Small intestine (tissue), 7 donors: ENCODE measurements around the gene USP2. TPM values are rescaled to one million over a fixed set of nuclear protein-coding genes. Genes with fewer than 3 reads are reported as not detected.

ENCODE experiments used
- DNase-seq, 2 donors: peaks; one replicate each; pipeline versions ENCODE4 v3.0.0 to v3.0.0-alpha.2; 2013
- FAIRE-seq: peaks from 2 replicates; lab custom pipeline; 2012; peaks lifted over from hg19 to GRCh38; lab: Jason Lieb, UNC
- H3K27ac ChIP-seq, 3 donors: one replicate each; pipeline ENCODE4 v1.5.1; 2013; ENCODE audit warnings: low read length in 2 of 3, mild to moderate bottlenecking in 2 of 3, control low read depth in 1 of 3, inconsistent platforms in 1 of 3, low read depth in 1 of 3, moderate library complexity in 1 of 3
- H3K27me3 ChIP-seq, 3 donors: one replicate each; pipeline ENCODE4 v1.6.1; 2013; ENCODE audit warnings: low read length in 3 of 3, inconsistent platforms in 1 of 3; ENCODE audit not compliant: control insufficient read depth in 3 of 3, insufficient read depth in 3 of 3
- H3K36me3 ChIP-seq, 3 donors: one replicate each; pipeline ENCODE4 v1.6.1; 2013; ENCODE audit warnings: low read length in 3 of 3, inconsistent platforms in 1 of 3, low read depth in 1 of 3, mild to moderate bottlenecking in 1 of 3, moderate library complexity in 1 of 3; ENCODE audit not compliant: control insufficient read depth in 3 of 3, insufficient read depth in 2 of 3
- H3K4me1 ChIP-seq, 3 donors: one replicate each; pipeline ENCODE4 v1.6.1; 2013; ENCODE audit warnings: low read length in 2 of 3, inconsistent platforms in 1 of 3, low read depth in 1 of 3, mild to moderate bottlenecking in 1 of 3, moderate library complexity in 1 of 3; ENCODE audit not compliant: control insufficient read depth in 3 of 3, insufficient read depth in 2 of 3
- H3K4me3 ChIP-seq, 3 donors: one replicate each; pipeline ENCODE4 v1.5.1; 2013; ENCODE audit warnings: low read length in 3 of 3, control low read depth in 1 of 3, inconsistent platforms in 1 of 3, low read depth in 1 of 3, mild to moderate bottlenecking in 1 of 3, moderate library complexity in 1 of 3
- H3K9me3 ChIP-seq, 2 donors: one replicate each; pipeline ENCODE4 v1.6.1; 2013; ENCODE audit warnings: low read depth in 1 of 2, low read length in 1 of 2; ENCODE audit not compliant: control insufficient read depth in 2 of 2, insufficient read depth in 1 of 2
- WGBS, 3 donors: extraction: QIAGEN DNeasy Blood & Tissue Kit; methylation state at CpG; one replicate each; pipeline ENCODE4 v1.1.7; 2013; 5-methylcytosine and 5-hydroxymethylcytosine counted together
- polyA plus RNA-seq, 4 donors: library from polyadenylated mRNA; stranded (reverse) in 3 of 4; unstranded in 1 of 4; fragments of 200-250 nt in 3 of 4; fragments of 120-200 nt in 1 of 4; gene quantifications; one replicate each; pipeline versions ENCODE4 v1.2.1 to v1.2.3, GENCODE V29; 2013
- donor health status: healthy with polysubstance abuse.
- donor health status: control.
- donor health status: control.
- donor health status: Bipolar disorder and iron deficiency.
- donor health status: healthy.

Gene USP2
- polyA plus RNA-seq, 4 donors = 3.9 to 19.5 (median 10.3) TPM

- Histone ChIP-seq H3K9me3 (no peaks in the 10 kb centered on the region), H3K36me3 (no peaks in the 10 kb centered on the region), H3K4me1 (peaks cover 0 to 63% (median 12%) of the 10 kb centered on the region in 3 donors), H3K27me3 (no peaks in the 10 kb centered on the region), H3K4me3 (no peak overlapping the region), H3K27ac (no peak overlapping the region)
- FAIRE-seq = no peak
- DNase-seq = no peak
- 67 to 76% (median 69%) methylated on average over 23 of the region's 23 CpGs for WGBS, 3 donors
These were observed 8.2 kb downstream of the USP2 start for GRCh38 chr11:119373059-119373920.

GRCh38 chr11:119372260-119373058, 9.0 kb downstream of the USP2 start:
- H3K27ac ChIP-seq = no peak overlapping the region
- no peaks in the 10 kb centered on the region for H3K9me3 ChIP-seq
- WGBS, 3 donors = 87 to 90% (median 89%) methylated on average over 24 to 26 of the region's 26 CpGs
- FAIRE-seq = no peak
- H3K4me3 ChIP-seq = no peak overlapping the region
- no peaks in the 10 kb centered on the region for H3K36me3 ChIP-seq
- no peaks in the 10 kb centered on the region for H3K27me3 ChIP-seq
- H3K4me1 ChIP-seq = peaks cover 4 to 71% (median 12%) of the 10 kb centered on the region in 3 donors
- no peak for DNase-seq

- peak overlapping the region in 2 of 3 donors; percentile 94 to 95 for H3K27ac ChIP-seq
- FAIRE-seq = no peak
- no peaks in the 10 kb centered on the region for H3K36me3 ChIP-seq
- H3K27me3 ChIP-seq = no peaks in the 10 kb centered on the region
- WGBS, 3 donors = 17 to 46% (median 32%) methylated on average over 8 of the region's 8 CpGs
- no peaks in the 10 kb centered on the region for H3K9me3 ChIP-seq
- peaks cover 7 to 78% (median 12%) of the 10 kb centered on the region in 3 donors for H3K4me1 ChIP-seq
- peak in 1 of 2 donors; percentile 77 for DNase-seq
- H3K4me3 ChIP-seq = no peak overlapping the region
These were observed 9.7 kb downstream of the USP2 start for GRCh38 chr11:119371778-119372182.

GRCh38 chr11:119371067-119371601, 10.4 kb downstream of the USP2 start:
- DNase-seq (no peak), FAIRE-seq (no peak)
- Histone ChIP-seq H3K27ac (peak overlapping the region; percentile 90 to 95 (median 94)), H3K36me3 (no peaks in the 10 kb centered on the region), H3K4me1 (peaks cover 7 to 83% (median 12%) of the 10 kb centered on the region in 3 donors), H3K27me3 (no peaks in the 10 kb centered on the region), H3K4me3 (no peak overlapping the region), H3K9me3 (no peaks in the 10 kb centered on the region)
- WGBS, 3 donors = 54 to 78% (median 68%) methylated on average over 8 of the region's 8 CpGs

GRCh38 chr11:119370486-119371046, 10.9 kb downstream of the USP2 start:
- 21 to 40% (median 36%) methylated on average over 8 of the region's 8 CpGs for WGBS, 3 donors
- no peaks in the 10 kb centered on the region for H3K36me3 ChIP-seq
- peaks cover 7 to 83% (median 12%) of the 10 kb centered on the region in 3 donors for H3K4me1 ChIP-seq
- DNase-seq = peak; percentile 89 to 97
- no peaks in the 10 kb centered on the region for H3K27me3 ChIP-seq
- no peak for FAIRE-seq
- H3K9me3 ChIP-seq = no peaks in the 10 kb centered on the region
- H3K4me3 ChIP-seq = no peak overlapping the region
- peak overlapping the region; percentile 90 to 95 (median 94) for H3K27ac ChIP-seq

- Histone ChIP-seq H3K4me1 (peaks cover 7 to 88% (median 18%) of the 10 kb centered on the region in 3 donors), H3K9me3 (no peaks in the 10 kb centered on the region), H3K27me3 (peaks cover 0 to 4% (median 0%) of the 10 kb centered on the region in 3 donors), H3K36me3 (peaks cover 0 to 2% (median 0%) of the 10 kb centered on the region in 3 donors), H3K4me3 (no peak overlapping the region), H3K27ac (peak overlapping the region; percentile 90 to 95 (median 94))
- FAIRE-seq = no peak
- 26 to 60% (median 36%) methylated on average over 13 of the region's 13 CpGs for WGBS, 3 donors
- DNase-seq = peak; percentile 78 to 85
These were observed 12.2 kb downstream of the USP2 start for GRCh38 chr11:119369132-119369925.

GRCh38 chr11:119368121-119369034, 13.1 kb downstream of the USP2 start:
- no peak overlapping the region for H3K4me3 ChIP-seq
- H3K4me1 ChIP-seq = peaks cover 7 to 83% (median 20%) of the 10 kb centered on the region in 3 donors
- peak overlapping the region; percentile 90 to 95 (median 94) for H3K27ac ChIP-seq
- DNase-seq = peak; percentile 96 to 100
- WGBS, 3 donors = 19 to 39% (median 28%) methylated on average over 15 to 17 of the region's 17 CpGs
- peaks cover 0 to 2% (median 0%) of the 10 kb centered on the region in 3 donors for H3K36me3 ChIP-seq
- H3K27me3 ChIP-seq = peaks cover 0 to 5% (median 0%) of the 10 kb centered on the region in 3 donors
- no peaks in the 10 kb centered on the region for H3K9me3 ChIP-seq
- no peak for FAIRE-seq
